ENCODE results near the gene NINJ2. TPM values are rescaled to one million over a fixed set of nuclear protein-coding genes. Genes with fewer than 3 reads are reported as not detected.
A peak's percentile ranks its signal among the peaks of the same experiment; 100 is the strongest.

The NINJ2 gene
- total and polyA plus RNA-seq, 12 donors = 1.9 to 25.7 (median 8.3) TPM

DNA sequence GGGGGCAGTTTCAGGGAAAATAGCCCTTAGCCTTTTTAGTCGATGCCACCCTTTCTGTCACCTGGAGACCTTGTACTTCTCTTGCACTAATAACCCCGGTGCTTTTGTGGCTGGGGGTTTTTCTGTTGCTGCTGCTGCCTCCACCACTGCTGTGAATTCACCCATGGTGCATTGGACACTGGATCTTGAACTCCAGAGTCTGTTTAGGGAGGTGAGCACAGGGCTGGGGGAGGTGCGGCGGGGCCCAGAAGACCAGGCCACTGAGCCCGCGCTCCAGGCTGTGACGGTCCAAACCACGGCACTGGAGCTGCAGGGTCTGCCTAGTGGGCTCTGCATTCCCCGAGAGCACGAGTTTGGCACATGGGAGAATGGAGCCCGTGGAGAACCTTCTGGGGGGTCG is 100.6 kb downstream of the NINJ2 start:
- H3K36me3 ChIP-seq = peaks cover 0 to 56% (median 0%) of the 10 kb centered on the region in 9 donors
- H3K4me1 ChIP-seq = peaks cover 0 to 52% (median 6%) of the 10 kb centered on the region in 9 donors
- no peaks in the 10 kb centered on the region for H3K27me3 ChIP-seq
- ATAC-seq = no peak
- peak overlapping the region in 3 of 10 donors; percentile 6 to 84 (median 28) for H3K27ac ChIP-seq
- intact Hi-C loops (cut with DNase I) = loop anchor here in 7 of 10 donors (10.0 kb wide), 5 partner anchors 252 to 1022 kb away; partner anchors contain the start of gene RAD52 (in 1 of the 7)
- peak overlapping the region in 1 of 10 donors; percentile 36 for H3K4me3 ChIP-seq
- no peaks in the 10 kb centered on the region for H3K9me3 ChIP-seq
- TF ChIP-seq, protein P1, sequence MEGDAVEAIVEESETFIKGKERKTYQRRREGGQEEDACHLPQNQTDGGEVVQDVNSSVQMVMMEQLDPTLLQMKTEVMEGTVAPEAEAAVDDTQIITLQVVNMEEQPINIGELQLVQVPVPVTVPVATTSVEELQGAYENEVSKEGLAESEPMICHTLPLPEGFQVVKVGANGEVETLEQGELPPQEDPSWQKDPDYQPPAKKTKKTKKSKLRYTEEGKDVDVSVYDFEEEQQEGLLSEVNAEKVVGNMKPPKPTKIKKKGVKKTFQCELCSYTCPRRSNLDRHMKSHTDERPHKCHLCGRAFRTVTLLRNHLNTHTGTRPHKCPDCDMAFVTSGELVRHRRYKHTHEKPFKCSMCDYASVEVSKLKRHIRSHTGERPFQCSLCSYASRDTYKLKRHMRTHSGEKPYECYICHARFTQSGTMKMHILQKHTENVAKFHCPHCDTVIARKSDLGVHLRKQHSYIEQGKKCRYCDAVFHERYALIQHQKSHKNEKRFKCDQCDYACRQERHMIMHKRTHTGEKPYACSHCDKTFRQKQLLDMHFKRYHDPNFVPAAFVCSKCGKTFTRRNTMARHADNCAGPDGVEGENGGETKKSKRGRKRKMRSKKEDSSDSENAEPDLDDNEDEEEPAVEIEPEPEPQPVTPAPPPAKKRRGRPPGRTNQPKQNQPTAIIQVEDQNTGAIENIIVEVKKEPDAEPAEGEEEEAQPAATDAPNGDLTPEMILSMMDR (IDR thresholded peaks at IDR 0.05) = no peak
- WGBS, 2 donors = 87 to 89% methylated on average over 12 of the region's 12 CpGs
- DNase-seq = no peak

DNA sequence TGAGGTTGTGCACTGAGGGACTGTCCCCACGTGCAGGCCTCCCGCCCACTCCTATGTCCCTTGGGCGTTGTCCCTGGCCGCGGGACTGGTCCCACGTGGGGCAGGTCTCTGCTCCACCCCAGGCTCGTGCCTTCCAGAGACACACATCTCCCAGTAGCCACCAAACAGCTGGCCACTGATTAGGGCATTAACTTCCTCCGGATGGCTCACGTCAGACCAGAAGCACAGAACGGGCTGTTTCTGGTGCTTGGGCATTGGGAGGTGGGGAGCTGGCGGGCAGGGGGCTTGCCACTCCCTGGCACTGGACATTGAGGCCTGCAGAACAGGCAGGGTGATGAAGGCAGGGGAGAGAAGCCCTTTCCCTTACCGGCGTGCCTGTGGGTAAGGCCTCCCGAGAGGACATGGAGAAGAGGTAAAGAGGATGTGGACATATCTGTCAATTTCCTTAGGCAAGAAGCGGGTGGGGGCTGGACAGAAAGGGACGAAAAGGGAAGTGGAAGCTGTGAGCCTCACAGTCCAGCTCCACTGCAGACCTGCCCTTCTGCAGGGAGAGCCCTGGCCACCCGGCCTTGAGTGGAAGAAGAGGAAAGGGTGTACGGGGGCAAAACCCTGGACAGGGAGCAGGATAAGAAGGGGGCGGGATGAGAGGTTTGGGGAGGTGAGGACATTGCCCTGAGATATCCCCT is 101.2 kb downstream of the NINJ2 start:
- peaks cover 0 to 60% (median 0%) of the 10 kb centered on the region in 9 donors for H3K36me3 ChIP-seq
- 40 to 48% methylated on average over 19 of the region's 19 CpGs for WGBS, 2 donors
- peaks cover 0 to 52% (median 6%) of the 10 kb centered on the region in 9 donors for H3K4me1 ChIP-seq
- TF ChIP-seq, protein P1 (IDR thresholded peaks at IDR 0.05) = no peak
- H3K4me3 ChIP-seq = peak overlapping the region in 6 of 10 donors; percentile 20 to 39 (median 24)
- intact Hi-C loops (cut with DNase I) = loop anchor here in 7 of 10 donors (10.0 kb wide), 5 partner anchors 253 to 1023 kb away; partner anchors contain the start of gene RAD52 (in 1 of the 7)
- no peaks in the 10 kb centered on the region for H3K27me3 ChIP-seq
- H3K9me3 ChIP-seq = no peaks in the 10 kb centered on the region
- DNase-seq (no peak), ATAC-seq (peak; percentile 24 to 76 (median 46))
- peak overlapping the region in 6 of 10 donors; percentile 22 to 84 (median 38) for H3K27ac ChIP-seq

DNA sequence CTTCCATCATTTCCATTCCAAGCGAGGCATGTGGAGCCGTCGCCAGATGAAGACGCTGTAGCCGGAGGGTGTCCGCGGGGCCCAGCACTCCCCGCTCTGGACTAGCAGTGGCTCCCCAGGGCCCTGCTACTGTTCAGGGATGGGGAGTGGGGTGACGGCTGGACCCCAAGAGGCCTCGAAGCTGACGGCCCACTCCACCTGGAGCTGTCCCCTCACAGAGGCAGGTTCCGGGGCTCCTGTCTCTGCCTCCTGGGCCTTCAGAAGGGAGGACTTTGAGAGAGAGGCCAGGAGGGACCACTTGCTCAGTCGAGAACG is 101.9 kb downstream of the NINJ2 start:
- TF ChIP-seq, protein P1 (IDR thresholded peaks at IDR 0.05) = no peak
- no peak for ATAC-seq
- intact Hi-C loops (cut with DNase I) = loop anchor here in 7 of 10 donors (10.0 kb wide), 5 partner anchors 253 to 1023 kb away; partner anchors contain the start of gene RAD52 (in 1 of the 7)
- Histone ChIP-seq H3K27me3 (no peaks in the 10 kb centered on the region), H3K4me1 (peaks cover 0 to 52% (median 6%) of the 10 kb centered on the region in 9 donors), H3K4me3 (peak overlapping the region in 4 of 10 donors; percentile 20 to 36 (median 24)), H3K36me3 (peaks cover 0 to 66% (median 0%) of the 10 kb centered on the region in 9 donors), H3K9me3 (no peaks in the 10 kb centered on the region), H3K27ac (peak overlapping the region in 4 of 10 donors; percentile 22 to 84 (median 38))
- 80 to 84% methylated on average over 14 of the region's 14 CpGs for WGBS, 2 donors
- no peak for DNase-seq

DNA sequence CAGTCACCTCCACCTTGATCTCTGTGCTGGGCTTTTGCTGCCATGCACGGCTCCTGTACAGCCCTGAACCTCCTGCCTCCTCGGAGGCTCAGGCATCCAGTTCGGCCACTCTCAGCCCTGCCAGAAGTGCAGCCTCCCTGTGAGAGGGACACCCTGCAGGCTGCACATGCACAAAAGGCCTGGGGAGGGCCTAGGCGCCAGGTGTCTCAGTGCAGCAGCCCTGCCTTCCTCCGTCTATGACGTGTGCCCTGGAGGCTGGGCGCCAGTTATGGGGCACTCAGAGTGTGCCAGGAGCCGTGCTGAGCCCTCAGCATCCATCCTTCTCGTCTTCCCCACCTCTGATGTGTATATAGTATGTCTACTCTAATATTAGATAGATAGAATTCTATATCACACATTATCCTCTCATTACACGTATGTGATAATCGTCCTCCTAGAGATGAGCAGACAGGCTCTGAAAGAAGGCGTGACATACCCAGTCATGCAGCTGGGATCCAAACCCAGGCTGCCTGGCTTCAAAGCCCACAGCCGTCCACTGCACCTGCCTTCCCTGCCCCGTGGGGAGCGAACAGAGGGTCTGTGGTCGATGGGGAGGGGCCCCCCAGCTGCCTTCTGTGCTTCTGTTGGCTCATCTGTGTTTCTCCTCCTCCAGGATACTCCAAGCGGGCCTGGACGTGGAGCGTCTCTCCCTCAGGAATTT is 102.4 kb downstream of the NINJ2 start:
- no peak for ATAC-seq
- DNase-seq = no peak
- intact Hi-C loops (cut with DNase I) = loop anchor here in 7 of 10 donors (10.0 kb wide), 5 partner anchors 254 to 1024 kb away; partner anchors contain the start of gene RAD52 (in 1 of the 7)
- peaks cover 0 to 52% (median 6%) of the 10 kb centered on the region in 9 donors for H3K4me1 ChIP-seq
- peaks cover 0 to 65% (median 0%) of the 10 kb centered on the region in 9 donors for H3K36me3 ChIP-seq
- 78 to 79% methylated on average over 19 of the region's 19 CpGs for WGBS, 2 donors
- peak overlapping the region in 1 of 10 donors; percentile 84 for H3K27ac ChIP-seq
- H3K27me3 ChIP-seq = no peaks in the 10 kb centered on the region
- H3K4me3 ChIP-seq = no peak overlapping the region
- TF ChIP-seq, protein P1 (IDR thresholded peaks at IDR 0.05) = no peak
- no peaks in the 10 kb centered on the region for H3K9me3 ChIP-seq
